K562 (cell line): ENCODE measurements around the gene TTLL8.

Experiments used
- CEBPB ChIP-seq: fragments of 450-650 bp; IDR thresholded peaks from 2 replicates; pipeline ENCODE4 v1.6.1; 2016; ENCODE audit warnings: missing genetic modification characterization, missing compliant biosample characterization
- ESRRA ChIP-seq: fragments of 450-650 bp; IDR thresholded peaks from 2 replicates; pipeline ENCODE4 v1.6.1; 2014; ENCODE audit warnings: low read depth, mild to moderate bottlenecking, moderate library complexity, borderline replicate concordance
- HNRNPUL1 ChIP-seq: fragments of 200-400 bp; formaldehyde crosslinking; IDR thresholded peaks from 2 replicates; pipeline ENCODE4 v1.6.1; 2017; ENCODE audit warnings: low read length
- RBM17 ChIP-seq: fragments of 200-400 bp; formaldehyde crosslinking; IDR thresholded peaks from 2 replicates; pipeline ENCODE4 v1.6.1; 2017; ENCODE audit warnings: low read depth, mild to moderate bottlenecking, low read length, borderline replicate concordance
- TEAD2 ChIP-seq: fragments of 450-650 bp; IDR thresholded peaks from 2 replicates; pipeline ENCODE4 v1.6.1; 2016; ENCODE audit warnings: missing genetic modification characterization, control low read depth, missing compliant biosample characterization
- YY1 ChIP-seq, 3 experiments: IDR thresholded peaks; 2 replicates each; pipeline ENCODE4 v1.6.1; 2011; ENCODE audit warnings: low read length in 2 of 3, mild to moderate bottlenecking in 2 of 3, moderate library complexity in 2 of 3, borderline replicate concordance in 1 of 3, control low read depth in 1 of 3, low read depth in 1 of 3; ENCODE audit not compliant: insufficient read depth in 3 of 3, insufficient replicate concordance in 2 of 3, control insufficient read depth in 1 of 3, insufficient read length in 1 of 3; ENCODE audit errors: extremely low read depth in 1 of 3
- ZBTB1 ChIP-seq: sonication (generic); formaldehyde crosslinking; IDR thresholded peaks from 2 replicates; pipeline ENCODE4 v1.8.1; 2023; ENCODE audit warnings: missing genetic modification reagents, low read depth, mild to moderate bottlenecking, borderline replicate concordance
- ZNF274 ChIP-seq: IDR thresholded peaks from 2 replicates; pipeline ENCODE4 v1.6.1; 2011; ENCODE audit warnings: low read depth, mild to moderate bottlenecking, low read length, moderate library complexity, borderline replicate concordance
- TF ChIP-seq, protein P1 (sequence below), 3 experiments: IDR thresholded peaks in 2 of 3; conservative IDR thresholded peaks in 1 of 3; 2 replicates each; pipeline ENCODE4 v1.5.1; 2011 to 2012; ENCODE audit warnings: low read length in 3 of 3, mild to moderate bottlenecking in 3 of 3, control low read depth in 2 of 3, improper control_type of control experiment in 1 of 3, inconsistent platforms in 1 of 3, low read depth in 1 of 3, mixed read lengths in 1 of 3, moderate library complexity in 1 of 3; ENCODE audit not compliant: insufficient read depth in 2 of 3

DNA sequence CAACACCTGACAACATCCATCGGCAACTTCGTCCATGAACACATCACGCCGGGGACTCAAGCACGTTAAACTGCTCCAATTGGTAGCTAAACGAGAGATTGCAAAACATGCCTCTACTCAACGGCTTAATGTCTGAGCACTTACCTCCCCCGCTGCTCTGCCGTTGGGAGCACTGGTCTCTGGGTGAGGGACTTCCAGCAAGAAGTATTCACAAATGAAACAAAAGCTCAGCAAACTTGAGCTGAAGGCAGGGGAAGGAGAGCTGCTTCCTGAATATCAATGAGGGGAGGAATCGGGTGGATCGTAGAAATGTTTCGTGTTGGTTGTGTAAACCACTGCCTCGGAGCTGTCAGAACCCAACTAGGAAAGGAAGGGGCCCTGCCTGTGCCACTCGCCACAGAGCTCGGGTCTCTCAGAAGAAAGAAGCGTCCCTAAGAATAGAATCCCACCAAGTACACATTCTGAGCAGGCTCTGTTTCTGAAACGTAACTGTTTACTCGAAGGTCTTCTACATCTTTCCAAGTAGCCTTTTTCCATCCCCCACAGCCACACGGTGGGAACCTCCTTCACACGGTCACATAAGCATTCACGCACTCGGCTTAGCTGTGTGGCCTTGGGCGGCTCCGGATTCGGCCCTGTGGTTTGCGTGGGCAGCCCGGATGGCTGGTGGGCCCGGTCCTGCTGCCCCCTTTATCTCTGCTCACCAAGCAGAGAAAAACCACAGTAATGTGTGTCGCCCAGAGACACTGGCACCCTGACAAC is 27.3 kb upstream of the TTLL8 start, which contains the start of gene MLC1:
- TF ChIP-seq CEBPB (tag) (peak; percentile 76), ZBTB1 (no peak), HNRNPUL1 (no peak), ESRRA (no peak), ZNF274 (no peak), RBM17 (no peak), TEAD2 (no peak), YY1 (IDR thresholded peaks at IDR 0.05; ENCODE audit: borderline replicate concordance in 1 of 3, control insufficient read depth in 1 of 3, extremely low read depth in 1 of 3, insufficient read depth in 3 of 3, insufficient read length in 1 of 3, insufficient replicate concordance in 2 of 3, low read depth in 1 of 3, low read length in 2 of 3) (no peak)
- TF ChIP-seq, protein P1, sequence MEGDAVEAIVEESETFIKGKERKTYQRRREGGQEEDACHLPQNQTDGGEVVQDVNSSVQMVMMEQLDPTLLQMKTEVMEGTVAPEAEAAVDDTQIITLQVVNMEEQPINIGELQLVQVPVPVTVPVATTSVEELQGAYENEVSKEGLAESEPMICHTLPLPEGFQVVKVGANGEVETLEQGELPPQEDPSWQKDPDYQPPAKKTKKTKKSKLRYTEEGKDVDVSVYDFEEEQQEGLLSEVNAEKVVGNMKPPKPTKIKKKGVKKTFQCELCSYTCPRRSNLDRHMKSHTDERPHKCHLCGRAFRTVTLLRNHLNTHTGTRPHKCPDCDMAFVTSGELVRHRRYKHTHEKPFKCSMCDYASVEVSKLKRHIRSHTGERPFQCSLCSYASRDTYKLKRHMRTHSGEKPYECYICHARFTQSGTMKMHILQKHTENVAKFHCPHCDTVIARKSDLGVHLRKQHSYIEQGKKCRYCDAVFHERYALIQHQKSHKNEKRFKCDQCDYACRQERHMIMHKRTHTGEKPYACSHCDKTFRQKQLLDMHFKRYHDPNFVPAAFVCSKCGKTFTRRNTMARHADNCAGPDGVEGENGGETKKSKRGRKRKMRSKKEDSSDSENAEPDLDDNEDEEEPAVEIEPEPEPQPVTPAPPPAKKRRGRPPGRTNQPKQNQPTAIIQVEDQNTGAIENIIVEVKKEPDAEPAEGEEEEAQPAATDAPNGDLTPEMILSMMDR (IDR thresholded peaks at IDR 0.05 in 2 of 3, conservative IDR thresholded peaks at IDR 0.05 in 1 of 3; ENCODE audit: insufficient read depth in 2 of 3, low read depth in 1 of 3, low read length in 3 of 3), result no peak
